H1 (cell line): ENCODE results near the gene NOS3. TPM values are rescaled to one million over a fixed set of nuclear protein-coding genes. Genes with fewer than 3 reads are reported as not detected.
A peak's percentile ranks its signal among the peaks of the same experiment; 100 is the strongest.

Experiments used
- CHD7 ChIP-seq: fragments of 300-600 bp; sonication (generic); IDR thresholded peaks from 2 replicates; pipeline ENCODE4 v1.7.1; 2012; ENCODE audit warnings: low read length, moderate library complexity, mild to moderate bottlenecking, inconsistent platforms; ENCODE audit not compliant: insufficient replicate concordance
- RAD21 ChIP-seq, 2 experiments: IDR thresholded peaks in 1 of 2; conservative IDR thresholded peaks in 1 of 2; 2 replicates each; pipeline ENCODE4 v1.6.1; 2011; ENCODE audit warnings: low read depth in 2 of 2, low read length in 2 of 2, improper control_type of control experiment in 1 of 2, inconsistent platforms in 1 of 2, mild to moderate bottlenecking in 1 of 2, moderate library complexity in 1 of 2
- polyA plus RNA-seq, 7 experiments: library from polyadenylated mRNA; depleted of rRNA in 3 of 7; stranded (reverse) in 5 of 7; unstranded in 2 of 7; fragments of >200 nt in 5 of 7; fragments of 200-250 nt in 2 of 7; gene quantifications; 1 replicate in 5 of 7; 2 replicates in 1 of 7; 4 replicates in 1 of 7; pipeline versions ENCODE4 v1.2.1 to v1.2.3, GENCODE V29; 2011 to 2013; ENCODE audit warnings: missing spikeins in 2 of 7, mixed read lengths in 2 of 7
- total RNA-seq: library from RNA; stranded (reverse); fragmentation: NEBNext Ultra II Directional; extraction: Animal tissue kit (Norgen Biotek cat#: 25700); gene quantifications from 2 replicates; pipeline ENCODE4 v1.2.1, GENCODE V29; 2021
- TF ChIP-seq, protein P1 (sequence below), 3 experiments: IDR thresholded peaks; 1 replicate in 2 of 3; 2 replicates in 1 of 3; pipeline versions ENCODE4 v1.5.1 to v1.6.1; 2011; ENCODE audit warnings: low read length in 3 of 3, mild to moderate bottlenecking in 3 of 3, inconsistent platforms in 2 of 3, low read depth in 1 of 3, moderate library complexity in 1 of 3; ENCODE audit not compliant: insufficient read depth in 1 of 3; ENCODE audit errors: control extremely low read depth in 1 of 3

NOS3 gene
- total and polyA plus RNA-seq, 2 of the 8 experiments (the other 6 are each of a cell fraction or from before 2014, with no cell fraction given), result 4.4 to 16.2 TPM

DNA sequence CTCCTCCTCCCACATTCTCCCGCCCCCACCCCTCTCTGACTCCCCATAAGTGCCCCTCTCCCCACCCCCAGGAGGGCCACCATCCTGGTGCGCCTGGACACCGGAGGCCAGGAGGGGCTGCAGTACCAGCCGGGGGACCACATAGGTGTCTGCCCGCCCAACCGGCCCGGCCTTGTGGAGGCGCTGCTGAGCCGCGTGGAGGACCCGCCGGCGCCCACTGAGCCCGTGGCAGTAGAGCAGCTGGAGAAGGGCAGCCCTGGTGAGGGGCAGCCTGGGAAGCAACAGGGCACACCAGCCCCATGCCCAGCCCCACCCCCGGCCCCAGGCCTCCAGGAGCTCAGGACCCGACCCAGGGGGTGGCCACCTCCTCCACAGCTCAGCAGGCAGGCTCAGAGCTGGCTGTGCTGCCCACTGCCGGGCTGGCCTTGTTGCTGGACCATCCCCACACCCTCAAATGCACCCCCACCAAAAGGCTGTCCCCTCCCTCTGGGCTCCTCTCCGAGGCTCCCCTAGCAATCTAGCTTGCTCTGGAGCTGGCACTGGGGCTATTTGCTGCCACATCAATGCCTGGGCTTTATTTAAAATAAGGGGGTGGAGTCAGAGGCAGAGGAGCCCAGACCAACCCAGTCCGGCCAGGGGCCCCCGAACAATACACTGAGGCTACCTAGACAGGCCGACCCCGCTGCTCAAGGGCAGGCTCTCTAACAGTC is 18.7 kb downstream of the NOS3 start (continued):
- TF ChIP-seq CHD7, result no peak
- TF ChIP-seq, protein P1, sequence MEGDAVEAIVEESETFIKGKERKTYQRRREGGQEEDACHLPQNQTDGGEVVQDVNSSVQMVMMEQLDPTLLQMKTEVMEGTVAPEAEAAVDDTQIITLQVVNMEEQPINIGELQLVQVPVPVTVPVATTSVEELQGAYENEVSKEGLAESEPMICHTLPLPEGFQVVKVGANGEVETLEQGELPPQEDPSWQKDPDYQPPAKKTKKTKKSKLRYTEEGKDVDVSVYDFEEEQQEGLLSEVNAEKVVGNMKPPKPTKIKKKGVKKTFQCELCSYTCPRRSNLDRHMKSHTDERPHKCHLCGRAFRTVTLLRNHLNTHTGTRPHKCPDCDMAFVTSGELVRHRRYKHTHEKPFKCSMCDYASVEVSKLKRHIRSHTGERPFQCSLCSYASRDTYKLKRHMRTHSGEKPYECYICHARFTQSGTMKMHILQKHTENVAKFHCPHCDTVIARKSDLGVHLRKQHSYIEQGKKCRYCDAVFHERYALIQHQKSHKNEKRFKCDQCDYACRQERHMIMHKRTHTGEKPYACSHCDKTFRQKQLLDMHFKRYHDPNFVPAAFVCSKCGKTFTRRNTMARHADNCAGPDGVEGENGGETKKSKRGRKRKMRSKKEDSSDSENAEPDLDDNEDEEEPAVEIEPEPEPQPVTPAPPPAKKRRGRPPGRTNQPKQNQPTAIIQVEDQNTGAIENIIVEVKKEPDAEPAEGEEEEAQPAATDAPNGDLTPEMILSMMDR (IDR thresholded peaks at IDR 0.05; ENCODE audit: control extremely low read depth in 1 of 3, insufficient read depth in 1 of 3, low read depth in 1 of 3, low read length in 3 of 3), result peak in 2 of 3 experiments; percentile 57 to 68; a peak in 3 of 4 replicates
- TF ChIP-seq RAD21 (IDR thresholded peaks at IDR 0.05 in 1 of 2, conservative IDR thresholded peaks at IDR 0.05 in 1 of 2; ENCODE audit: low read depth in 2 of 2, low read length in 2 of 2), result peak; percentile 15 to 49; a peak in 1 of 4 replicates
